Stimulated activated effector memory CD8-positive, alpha-beta T cell treated with anti-CD3 and anti-CD28 coated beads, Interleukin-12 subunit alpha, Interleukin-12 subunit beta, amount 100 ng/mL, for 72 hours (primary cell): ENCODE measurements around the gene ZNF835.

Experiments
- ATAC-seq: fragments of 150-1000 bp; cut with Tn5 transposase; 2 replicates; pipeline ENCODE4 v1.10.0; 2021
- DNase-seq, 2 donors: peaks; one replicate each; pipeline ENCODE4 v3.0.0; 2021 to 2022; ENCODE audit warnings: low spot score in 2 of 2
- H3K27ac Mint-ChIP-seq: one replicate; pipeline ENCODE4 v1.8.0; 2022; ENCODE audit warnings: mild to moderate bottlenecking, mixed read lengths
- H3K36me3 Mint-ChIP-seq: one replicate; pipeline ENCODE4 v1.8.0; 2022; ENCODE audit warnings: mild to moderate bottlenecking, mixed read lengths
- H3K4me1 Mint-ChIP-seq: one replicate; pipeline ENCODE4 v1.8.0; 2022; ENCODE audit warnings: mixed read lengths
- H3K4me3 Mint-ChIP-seq: one replicate; pipeline ENCODE4 v1.8.0; 2022; ENCODE audit warnings: mild to moderate bottlenecking, mixed read lengths
- H3K9me3 Mint-ChIP-seq: one replicate; pipeline ENCODE4 v1.8.0; 2022; ENCODE audit warnings: mixed read lengths

The ZNF835 gene

DNA sequence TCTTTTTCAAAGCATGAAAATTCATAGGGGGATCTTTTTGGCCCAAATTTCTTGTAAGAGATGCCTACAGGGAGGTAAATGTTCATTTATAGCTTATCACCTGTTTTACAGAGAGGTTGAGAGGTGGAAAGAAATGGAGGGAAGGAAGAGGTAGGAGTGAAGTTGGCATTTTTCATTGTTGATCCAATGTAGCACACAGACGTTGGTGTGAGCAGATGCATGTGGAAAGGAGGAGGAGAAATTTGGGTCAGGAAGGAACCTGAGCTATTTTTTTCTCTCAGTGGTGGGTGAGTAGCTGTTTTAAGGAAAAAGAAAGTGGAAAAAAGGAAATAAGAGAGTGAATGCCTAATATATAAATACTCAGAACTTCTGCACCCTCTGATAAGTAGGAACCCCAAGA, 38.5 kb downstream of the ZNF835 start:
- Mint-ChIP-seq H3K36me3 (no peaks in the 10 kb centered on the region), H3K9me3 (peaks cover 25% of the 10 kb centered on the region), H3K4me1 (no peaks in the 10 kb centered on the region), H3K4me3 (no peak overlapping the region), H3K27ac (no peak overlapping the region)
- ATAC-seq, result no peak
- DNase-seq, result no peak

DNA sequence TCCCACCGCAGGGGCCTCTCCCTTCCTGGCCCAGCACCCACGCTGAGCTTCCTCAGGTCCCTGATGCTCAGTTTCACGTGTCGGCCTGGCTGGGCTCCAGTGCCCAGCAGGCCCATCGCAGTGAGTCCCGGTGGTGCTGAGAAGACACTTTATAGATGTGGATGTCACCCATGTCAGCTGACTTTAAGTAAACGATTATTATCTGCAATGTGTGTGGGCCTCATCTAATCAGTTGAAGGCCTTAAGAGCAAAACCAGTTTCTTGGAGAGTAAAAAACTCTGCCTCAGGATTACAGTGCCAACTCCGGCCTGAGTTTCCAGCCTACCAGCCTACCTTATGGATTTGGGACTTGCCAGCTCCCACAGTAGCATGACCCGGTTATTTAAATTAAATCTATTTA, 45.8 kb downstream of the ZNF835 start:
- Mint-ChIP-seq H3K9me3 (peaks cover 17% of the 10 kb centered on the region), H3K4me1 (no peaks in the 10 kb centered on the region), H3K4me3 (no peak overlapping the region), H3K36me3 (peaks cover 34% of the 10 kb centered on the region), H3K27ac (no peak overlapping the region)
- ATAC-seq (no peak), DNase-seq (no peak)

- H3K27ac Mint-ChIP-seq, result no peak overlapping the region
- H3K4me1 Mint-ChIP-seq, result no peaks in the 10 kb centered on the region
- H3K4me3 Mint-ChIP-seq, result no peak overlapping the region
- H3K36me3 Mint-ChIP-seq, result peaks cover 34% of the 10 kb centered on the region
- H3K9me3 Mint-ChIP-seq, result peaks cover 11% of the 10 kb centered on the region
- DNase-seq (no peak), ATAC-seq (no peak)
Measured at GRCh38 chr19:56623006-56623405, 48.6 kb downstream of the ZNF835 start.

DNA sequence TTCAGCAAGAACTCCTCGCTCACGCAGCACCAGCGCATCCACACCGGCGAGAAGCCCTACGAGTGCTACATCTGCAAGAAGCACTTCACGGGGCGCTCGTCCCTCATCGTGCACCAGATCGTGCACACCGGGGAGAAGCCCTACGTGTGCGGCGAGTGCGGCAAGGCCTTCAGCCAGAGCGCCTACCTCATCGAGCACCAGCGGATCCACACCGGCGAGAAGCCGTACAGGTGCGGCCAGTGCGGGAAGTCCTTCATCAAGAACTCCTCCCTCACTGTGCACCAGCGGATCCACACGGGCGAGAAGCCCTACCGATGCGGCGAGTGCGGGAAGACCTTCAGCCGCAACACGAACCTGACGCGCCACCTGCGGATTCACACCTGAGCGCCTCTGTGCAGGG, 49.2 kb downstream of the ZNF835 start:
- H3K27ac Mint-ChIP-seq, result no peak overlapping the region
- no peak overlapping the region for H3K4me3 Mint-ChIP-seq
- peaks cover 31% of the 10 kb centered on the region for H3K36me3 Mint-ChIP-seq
- peaks cover 8% of the 10 kb centered on the region for H3K9me3 Mint-ChIP-seq
- no peaks in the 10 kb centered on the region for H3K4me1 Mint-ChIP-seq
- DNase-seq (no peak), ATAC-seq (no peak)

DNA sequence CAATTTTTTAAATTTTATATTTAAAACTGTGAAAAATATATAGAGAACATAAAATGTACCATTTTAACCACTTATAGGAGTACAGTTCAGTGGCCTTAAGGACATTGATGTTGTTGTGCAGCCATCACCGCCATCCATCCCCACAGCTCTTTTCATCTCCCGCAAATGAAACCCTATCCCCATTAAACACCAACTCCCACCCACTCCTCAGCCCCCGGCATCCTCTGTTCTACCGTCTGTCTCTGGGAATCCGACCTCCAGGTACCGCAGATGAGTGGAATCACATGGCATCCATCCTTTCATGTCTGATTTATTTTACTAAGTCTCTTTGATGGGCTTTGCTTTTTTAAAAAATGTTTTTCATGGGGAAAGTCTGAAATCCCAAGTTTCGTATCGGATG, 52.4 kb downstream of the ZNF835 start:
- peaks cover 5% of the 10 kb centered on the region for H3K4me1 Mint-ChIP-seq
- peaks cover 36% of the 10 kb centered on the region for H3K36me3 Mint-ChIP-seq
- no peak overlapping the region for H3K4me3 Mint-ChIP-seq
- DNase-seq, result no peak
- no peak overlapping the region for H3K27ac Mint-ChIP-seq
- H3K9me3 Mint-ChIP-seq, result peaks cover 20% of the 10 kb centered on the region
- ATAC-seq, result no peak

DNA sequence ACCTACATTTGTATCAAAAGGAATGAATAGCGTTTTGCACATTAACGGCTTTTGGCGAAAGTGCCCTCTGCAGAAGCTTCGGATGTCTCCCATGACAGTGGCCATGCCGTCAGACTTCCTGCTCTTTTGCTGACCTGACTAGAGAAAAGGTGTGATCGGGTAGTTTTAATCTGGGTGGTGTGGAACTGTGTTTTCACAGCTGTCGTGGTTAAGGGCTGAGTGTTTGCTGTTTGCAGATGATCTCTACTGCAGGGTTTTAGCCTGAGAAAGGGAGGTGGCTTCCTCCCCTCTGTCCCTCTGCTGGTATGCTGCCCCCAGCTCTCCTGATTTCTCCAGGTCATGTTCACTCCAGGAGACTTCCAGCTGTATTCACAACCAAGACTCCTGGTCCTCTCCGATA, 54.0 kb downstream of the ZNF835 start:
- peaks cover 36% of the 10 kb centered on the region for H3K36me3 Mint-ChIP-seq
- H3K4me3 Mint-ChIP-seq, result no peak overlapping the region
- peaks cover 12% of the 10 kb centered on the region for H3K4me1 Mint-ChIP-seq
- ATAC-seq, result no peak
- H3K9me3 Mint-ChIP-seq, result peaks cover 29% of the 10 kb centered on the region
- DNase-seq, result no peak
- no peak overlapping the region for H3K27ac Mint-ChIP-seq

GRCh38 chr19:56613639-56614038, 57.9 kb downstream of the ZNF835 start:
- ATAC-seq (no peak), DNase-seq (no peak)
- H3K9me3 Mint-ChIP-seq, result peaks cover 35% of the 10 kb centered on the region
- H3K36me3 Mint-ChIP-seq, result peaks cover 25% of the 10 kb centered on the region
- H3K27ac Mint-ChIP-seq, result no peak overlapping the region
- H3K4me3 Mint-ChIP-seq, result no peak overlapping the region
- peaks cover 17% of the 10 kb centered on the region for H3K4me1 Mint-ChIP-seq

DNA sequence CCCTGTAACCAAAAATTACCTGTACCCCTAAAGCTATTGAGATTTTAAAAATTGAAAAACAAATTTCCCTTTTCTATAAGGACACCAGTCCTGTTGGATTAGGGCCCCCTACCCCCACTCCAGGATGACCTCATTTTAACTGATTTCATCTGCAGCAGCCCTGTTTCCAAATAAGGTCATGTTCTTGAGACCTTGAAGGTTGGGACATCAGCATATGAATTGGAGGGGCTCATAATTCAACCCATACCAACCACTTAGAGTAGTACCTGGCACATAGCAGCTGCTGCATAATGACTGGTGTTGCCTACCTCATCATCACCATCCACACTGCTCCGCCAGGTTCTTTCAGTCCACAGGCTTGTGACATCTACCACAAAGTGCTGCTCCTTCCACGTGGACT, 58.8 kb downstream of the ZNF835 start:
- no peak overlapping the region for H3K27ac Mint-ChIP-seq
- DNase-seq (no peak), ATAC-seq (no peak)
- H3K4me1 Mint-ChIP-seq, result peaks cover 17% of the 10 kb centered on the region
- peaks cover 38% of the 10 kb centered on the region for H3K9me3 Mint-ChIP-seq
- peaks cover 25% of the 10 kb centered on the region for H3K36me3 Mint-ChIP-seq
- H3K4me3 Mint-ChIP-seq, result no peak overlapping the region
